PC-9 (cell line): ENCODE data around the gene PYROXD2.

Experiments used
- EZH2 ChIP-seq: fragments of 200-600 bp; sonication (generic); IDR thresholded peaks from 2 replicates; pipeline ENCODE4 v1.8.0; 2017; ENCODE audit warnings: antibody characterized with exemption, low read depth
- TF ChIP-seq, protein P1 (sequence below): fragments of 200-600 bp; sonication (generic); conservative IDR thresholded peaks from 2 replicates; pipeline ENCODE4 v1.6.1; 2017; ENCODE audit warnings: mixed run types, antibody characterized with exemption, mild to moderate bottlenecking, moderate library complexity

DNA sequence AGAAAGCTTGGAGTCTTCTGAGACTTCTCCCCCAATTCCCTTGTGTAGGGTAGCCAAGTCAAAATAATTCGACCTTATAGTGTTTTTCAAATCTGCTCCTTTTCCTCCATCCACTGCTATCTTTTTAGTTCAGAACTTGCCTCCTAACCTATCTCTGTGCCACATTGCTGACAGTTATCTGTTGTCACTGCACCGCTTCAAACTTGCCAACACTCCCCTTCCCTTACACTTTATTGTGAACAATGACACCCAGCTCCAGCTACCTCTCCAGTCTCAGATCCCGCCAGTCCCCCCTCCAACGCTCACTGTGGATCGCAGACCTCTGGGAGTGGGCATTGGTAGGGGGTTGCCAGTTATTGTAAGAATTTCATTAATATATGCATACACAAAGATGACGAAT, 48.0 kb upstream of the PYROXD2 start:
- TF ChIP-seq EZH2 = no peak
- TF ChIP-seq, protein P1, sequence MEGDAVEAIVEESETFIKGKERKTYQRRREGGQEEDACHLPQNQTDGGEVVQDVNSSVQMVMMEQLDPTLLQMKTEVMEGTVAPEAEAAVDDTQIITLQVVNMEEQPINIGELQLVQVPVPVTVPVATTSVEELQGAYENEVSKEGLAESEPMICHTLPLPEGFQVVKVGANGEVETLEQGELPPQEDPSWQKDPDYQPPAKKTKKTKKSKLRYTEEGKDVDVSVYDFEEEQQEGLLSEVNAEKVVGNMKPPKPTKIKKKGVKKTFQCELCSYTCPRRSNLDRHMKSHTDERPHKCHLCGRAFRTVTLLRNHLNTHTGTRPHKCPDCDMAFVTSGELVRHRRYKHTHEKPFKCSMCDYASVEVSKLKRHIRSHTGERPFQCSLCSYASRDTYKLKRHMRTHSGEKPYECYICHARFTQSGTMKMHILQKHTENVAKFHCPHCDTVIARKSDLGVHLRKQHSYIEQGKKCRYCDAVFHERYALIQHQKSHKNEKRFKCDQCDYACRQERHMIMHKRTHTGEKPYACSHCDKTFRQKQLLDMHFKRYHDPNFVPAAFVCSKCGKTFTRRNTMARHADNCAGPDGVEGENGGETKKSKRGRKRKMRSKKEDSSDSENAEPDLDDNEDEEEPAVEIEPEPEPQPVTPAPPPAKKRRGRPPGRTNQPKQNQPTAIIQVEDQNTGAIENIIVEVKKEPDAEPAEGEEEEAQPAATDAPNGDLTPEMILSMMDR = no peak
